ENCODE results near the gene MTMR4.

DNA sequence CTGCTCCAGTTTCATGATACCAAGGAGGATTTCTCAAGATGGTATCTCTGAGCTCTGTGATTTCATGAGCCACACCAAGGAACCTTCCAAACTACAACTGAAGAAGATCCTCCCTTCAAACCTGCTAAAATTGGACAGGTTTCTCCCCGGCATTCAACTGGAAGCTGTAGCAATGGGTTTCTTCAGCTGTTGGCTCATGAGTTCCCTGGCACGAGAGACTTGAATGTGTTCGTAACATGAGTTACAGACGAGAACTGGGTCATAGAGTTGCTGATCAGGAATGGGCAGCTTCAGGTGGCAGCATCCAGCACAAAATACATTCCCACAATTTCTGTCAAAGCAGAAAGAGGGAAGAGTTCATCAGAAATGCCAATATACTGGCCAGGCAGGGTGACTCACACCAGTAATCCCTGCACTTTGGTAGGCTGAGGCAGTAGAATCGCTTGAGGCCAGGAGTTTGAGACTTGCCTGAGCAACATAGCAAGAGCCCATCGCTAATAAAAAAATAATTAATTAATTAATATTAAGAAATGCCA lies 22.9 kb downstream of the MTMR4 start:
- TF ChIP-seq EZH2phosphoT487 (IDR thresholded peaks at IDR 0.05; ENCODE audit: low read depth, severe bottlenecking, unreplicated experiment) (no peak), EZH2 (IDR thresholded peaks at IDR 0.05; ENCODE audit: borderline replicate concordance) (no peak)
- TF ChIP-seq, protein P1, sequence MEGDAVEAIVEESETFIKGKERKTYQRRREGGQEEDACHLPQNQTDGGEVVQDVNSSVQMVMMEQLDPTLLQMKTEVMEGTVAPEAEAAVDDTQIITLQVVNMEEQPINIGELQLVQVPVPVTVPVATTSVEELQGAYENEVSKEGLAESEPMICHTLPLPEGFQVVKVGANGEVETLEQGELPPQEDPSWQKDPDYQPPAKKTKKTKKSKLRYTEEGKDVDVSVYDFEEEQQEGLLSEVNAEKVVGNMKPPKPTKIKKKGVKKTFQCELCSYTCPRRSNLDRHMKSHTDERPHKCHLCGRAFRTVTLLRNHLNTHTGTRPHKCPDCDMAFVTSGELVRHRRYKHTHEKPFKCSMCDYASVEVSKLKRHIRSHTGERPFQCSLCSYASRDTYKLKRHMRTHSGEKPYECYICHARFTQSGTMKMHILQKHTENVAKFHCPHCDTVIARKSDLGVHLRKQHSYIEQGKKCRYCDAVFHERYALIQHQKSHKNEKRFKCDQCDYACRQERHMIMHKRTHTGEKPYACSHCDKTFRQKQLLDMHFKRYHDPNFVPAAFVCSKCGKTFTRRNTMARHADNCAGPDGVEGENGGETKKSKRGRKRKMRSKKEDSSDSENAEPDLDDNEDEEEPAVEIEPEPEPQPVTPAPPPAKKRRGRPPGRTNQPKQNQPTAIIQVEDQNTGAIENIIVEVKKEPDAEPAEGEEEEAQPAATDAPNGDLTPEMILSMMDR (IDR thresholded peaks at IDR 0.05; ENCODE audit: poor library complexity) = no peak
